ENCODE measurements around the gene RBM19. TPM values are rescaled to one million over a fixed set of nuclear protein-coding genes. Genes with fewer than 3 reads are reported as not detected.
A peak's percentile ranks its signal among the peaks of the same experiment; 100 is the strongest.

The RBM19 gene
- total RNA-seq, 1 donor from 2014 or later = 13.5 TPM

- peak; percentile 85 for DNase-seq (ENCODE audit: low spot score)
- ATAC-seq = peak; percentile 98
Observed at GRCh38 chr12:113932381-113933196, 33.5 kb downstream of the RBM19 start.

- no peak for DNase-seq (ENCODE audit: low spot score)
- no peak for ATAC-seq
Observed at GRCh38 chr12:113931517-113931916, 34.6 kb downstream of the RBM19 start.

DNA sequence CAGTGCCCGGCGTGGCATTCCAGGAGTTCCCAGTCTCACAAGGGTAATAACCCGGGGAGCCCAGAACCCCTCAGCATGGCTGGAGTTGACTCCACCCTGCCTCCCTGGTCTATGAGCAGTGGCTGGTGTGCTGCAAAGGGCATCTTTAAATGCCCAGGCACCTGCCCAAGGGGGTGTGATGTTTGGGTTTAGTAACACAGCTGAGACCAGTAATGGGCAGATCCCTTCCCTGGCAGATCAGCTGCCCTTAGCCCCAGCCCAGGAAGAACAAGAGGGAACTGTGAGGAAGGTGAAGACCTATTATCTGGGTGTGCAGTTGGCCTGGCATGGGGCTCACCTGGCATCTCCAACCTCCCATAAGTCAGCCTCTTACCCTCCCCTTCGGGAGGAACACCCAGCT is 35.9 kb downstream of the RBM19 start:
- DNase-seq (ENCODE audit: low spot score) (no peak), ATAC-seq (no peak)

GRCh38 chr12:113929312-113929989 is 36.7 kb downstream of the RBM19 start:
- ATAC-seq (no peak), DNase-seq (ENCODE audit: low spot score) (no peak)

DNA sequence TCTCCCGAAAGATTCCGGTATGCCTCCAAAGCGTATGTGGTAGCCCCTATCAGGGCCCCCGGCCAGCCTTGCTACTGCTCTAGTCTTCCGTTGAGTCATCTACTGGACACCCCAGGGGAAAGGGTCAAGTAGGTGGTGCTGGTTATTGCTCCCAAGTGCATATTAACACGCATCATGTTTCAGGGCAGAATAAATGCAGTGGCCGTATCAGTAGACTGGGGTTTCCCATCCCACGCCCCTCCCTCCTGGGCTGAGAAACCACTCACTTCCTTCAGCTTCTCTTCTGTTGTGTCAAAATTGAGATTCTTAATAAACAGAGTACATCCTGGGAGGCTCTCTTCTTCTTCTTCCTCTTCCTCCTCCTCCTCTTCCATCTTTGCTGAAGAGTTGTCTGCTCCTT is 39.3 kb downstream of the RBM19 start:
- DNase-seq (ENCODE audit: low spot score) (no peak), ATAC-seq (no peak)

DNA sequence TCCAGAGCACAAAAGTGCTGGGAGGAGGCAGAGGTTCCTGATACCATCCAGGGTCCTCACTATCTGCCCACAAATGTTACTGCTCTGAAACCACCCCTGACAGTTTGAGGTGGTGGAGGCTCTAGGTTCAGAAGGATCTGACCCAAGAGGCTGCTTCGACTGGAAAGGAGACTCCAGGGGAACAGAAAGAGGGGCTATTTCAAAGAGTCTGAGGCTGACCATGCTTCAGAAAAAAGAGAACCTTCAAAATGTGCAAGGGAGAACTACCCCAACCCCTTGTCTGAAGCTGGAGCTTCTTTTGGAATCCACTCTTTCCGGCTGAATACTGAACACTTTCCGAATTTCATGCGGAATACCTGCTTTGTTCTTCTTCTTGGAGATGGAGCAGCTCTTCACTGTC is 41.8 kb downstream of the RBM19 start:
- DNase-seq (ENCODE audit: low spot score) (no peak), ATAC-seq (no peak)

GRCh38 chr12:113923251-113923650 is 42.9 kb downstream of the RBM19 start:
- no peak for DNase-seq (ENCODE audit: low spot score)
- no peak for ATAC-seq

GRCh38 chr12:113921430-113921829 is 44.7 kb downstream of the RBM19 start:
- no peak for DNase-seq (ENCODE audit: low spot score)
- no peak for ATAC-seq

- ATAC-seq (no peak), DNase-seq (ENCODE audit: low spot score) (no peak)
Observed at GRCh38 chr12:113919791-113920190, 46.3 kb downstream of the RBM19 start.

- no peak for DNase-seq (ENCODE audit: low spot score)
- no peak for ATAC-seq
Observed at GRCh38 chr12:113918306-113918705, 47.8 kb downstream of the RBM19 start.

DNA sequence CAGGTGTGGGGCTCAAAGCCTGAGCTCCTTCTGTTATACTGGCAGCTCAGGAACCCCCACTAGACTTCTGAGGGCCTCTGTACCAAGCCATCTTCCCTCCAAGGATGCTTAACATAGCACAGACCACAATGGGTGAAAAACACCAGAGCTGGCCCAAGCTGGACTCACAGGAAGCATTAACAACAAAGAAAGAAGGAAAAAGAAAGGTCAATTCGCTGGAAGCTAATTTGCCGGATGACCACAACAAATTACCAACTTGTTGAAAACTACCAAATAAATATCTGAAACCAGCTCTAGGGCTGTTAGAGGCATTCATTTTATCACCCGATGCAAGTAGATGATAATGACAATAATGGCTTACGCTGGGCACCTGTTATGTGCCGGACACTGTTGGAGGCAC is 48.7 kb downstream of the RBM19 start:
- ATAC-seq (no peak), DNase-seq (ENCODE audit: low spot score) (no peak)

DNA sequence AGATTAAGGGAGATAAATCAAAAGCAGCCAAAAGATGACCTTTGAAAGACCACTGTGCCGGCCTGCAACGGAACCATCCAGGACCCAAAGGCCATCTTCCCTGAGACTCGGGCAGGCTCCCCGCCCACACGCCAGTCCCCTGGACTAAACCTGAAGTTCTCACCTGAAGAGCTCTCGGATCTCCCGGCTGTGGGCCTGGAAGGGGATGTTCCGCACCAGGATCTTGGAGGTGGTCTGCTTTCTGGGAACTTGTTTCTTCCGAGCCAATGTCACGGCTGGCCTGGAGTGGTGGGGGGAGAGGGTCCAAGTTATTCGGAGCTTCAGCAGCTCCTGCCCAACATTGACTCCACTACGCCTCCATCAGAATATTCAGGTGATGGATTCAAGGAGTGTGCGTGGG is 51.3 kb downstream of the RBM19 start:
- ATAC-seq = no peak
- no peak for DNase-seq (ENCODE audit: low spot score)

DNA sequence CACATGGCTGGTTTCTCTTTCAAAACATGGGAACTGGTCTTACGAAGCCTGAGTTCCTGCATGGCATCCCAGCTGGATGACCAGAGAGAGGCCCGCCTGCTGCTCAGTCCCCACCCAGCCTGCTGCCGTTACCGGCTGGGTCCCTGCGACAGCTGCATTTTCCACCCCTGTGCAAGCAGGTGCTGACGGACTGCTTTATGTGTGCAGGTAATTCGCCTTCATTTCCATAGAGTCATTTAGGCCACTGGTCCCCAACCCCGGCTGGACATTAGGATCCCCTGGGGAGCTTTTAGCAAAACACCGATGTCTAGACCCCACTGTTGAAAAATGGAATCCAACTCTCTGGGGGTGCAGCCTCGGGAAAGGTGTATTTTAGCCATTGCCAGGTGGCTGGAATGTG is 51.9 kb downstream of the RBM19 start:
- ATAC-seq (no peak), DNase-seq (ENCODE audit: low spot score) (no peak)

- DNase-seq (ENCODE audit: low spot score) = peak; percentile 55
- peak; percentile 87 for ATAC-seq
Observed at GRCh38 chr12:113912760-113913329, 53.3 kb downstream of the RBM19 start.

DNA sequence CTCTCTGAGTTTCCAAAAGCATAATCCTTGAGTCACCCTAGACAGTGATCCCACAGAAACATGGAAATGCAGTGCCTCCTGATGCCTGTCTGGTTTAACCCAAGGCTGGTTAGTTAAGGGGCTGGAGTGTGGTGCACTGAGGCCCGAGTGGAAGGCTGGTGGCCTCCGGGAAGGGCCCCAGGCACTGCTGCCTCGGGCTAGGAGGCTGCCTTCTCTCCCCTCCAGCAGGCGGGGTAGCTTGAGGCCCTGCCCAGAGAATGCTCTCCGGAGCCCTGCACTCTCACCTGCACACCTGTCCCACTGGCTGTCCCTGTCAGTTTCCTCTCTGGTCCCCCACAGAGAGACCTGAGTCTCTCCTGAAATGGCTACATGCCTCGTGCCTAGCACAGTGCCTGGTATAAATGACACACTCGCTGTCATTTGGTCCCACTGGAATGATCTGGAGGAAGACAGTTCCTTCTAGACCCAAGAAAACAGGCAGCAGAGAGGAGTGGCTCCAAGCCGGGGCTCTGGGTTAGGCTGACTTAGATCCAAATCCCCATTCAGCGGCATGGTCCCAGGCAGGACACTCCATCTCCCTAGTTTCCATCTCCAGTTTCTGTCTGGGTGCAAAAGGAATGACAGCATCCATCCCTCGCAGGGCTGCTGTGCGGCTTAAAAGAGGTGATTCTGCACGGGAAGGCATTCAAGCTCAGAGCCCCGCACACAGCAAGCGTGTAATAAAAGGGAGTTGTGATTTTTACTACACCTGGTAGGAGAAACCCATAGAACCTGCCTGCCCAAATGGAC is 54.0 kb downstream of the RBM19 start:
- no peak for DNase-seq (ENCODE audit: low spot score)
- ATAC-seq = no peak

DNA sequence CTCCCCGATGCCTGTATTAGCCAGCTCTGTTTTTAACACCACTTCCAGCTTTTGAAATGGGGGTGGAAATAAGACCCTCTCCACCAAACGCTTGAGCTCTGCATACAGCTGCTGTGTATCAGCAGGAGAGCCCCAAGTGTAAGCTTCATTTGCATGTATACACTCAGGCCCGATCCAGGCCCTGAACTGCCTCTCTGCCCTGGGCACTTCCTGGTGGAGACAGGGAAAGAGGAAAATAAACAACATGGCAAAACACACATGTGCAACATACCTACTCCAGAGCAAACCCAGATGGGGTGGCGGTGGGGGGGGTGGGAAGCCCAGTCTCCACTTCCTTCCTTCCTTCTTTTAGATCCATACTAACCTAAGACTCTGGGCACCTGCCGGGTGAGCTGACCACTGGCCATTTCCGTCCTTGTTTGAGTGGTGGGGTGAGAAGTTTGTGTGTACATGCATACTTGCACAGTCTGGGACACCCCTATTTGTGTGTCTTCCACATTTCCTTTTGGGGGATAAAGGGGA is 55.3 kb downstream of the RBM19 start:
- ATAC-seq (no peak), DNase-seq (ENCODE audit: low spot score) (no peak)

DNA sequence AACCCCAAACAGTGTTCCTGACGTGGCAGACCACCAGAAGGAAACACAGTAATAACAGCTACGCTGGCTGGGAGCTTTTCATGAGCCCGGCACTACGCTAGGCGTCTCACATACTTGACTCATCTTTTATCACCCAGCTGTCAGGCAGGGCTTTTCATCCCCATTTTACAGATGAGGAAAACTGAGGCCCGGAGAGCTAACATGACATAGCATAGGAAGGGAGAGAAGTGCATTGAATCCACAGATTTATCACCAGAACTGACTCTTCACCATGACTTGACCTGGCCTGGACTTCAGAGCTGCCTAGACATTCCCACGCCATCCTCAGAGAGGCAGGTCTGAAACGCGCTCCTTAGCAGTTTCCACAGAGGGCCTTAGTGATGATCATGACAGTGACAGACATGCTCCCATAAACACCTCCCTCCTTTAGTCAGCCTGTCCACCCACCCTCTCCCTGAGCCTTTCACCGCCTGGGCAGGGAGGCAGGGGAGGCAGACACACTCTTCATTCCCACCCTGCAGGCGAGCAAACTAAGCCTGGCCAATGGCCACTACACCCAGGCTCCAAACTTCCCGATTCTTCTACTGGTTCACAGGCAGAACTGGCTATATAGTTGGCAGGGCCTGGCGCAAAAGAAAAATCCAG is 56.2 kb downstream of the RBM19 start:
- no peak for ATAC-seq
- no peak for DNase-seq (ENCODE audit: low spot score)

DNA sequence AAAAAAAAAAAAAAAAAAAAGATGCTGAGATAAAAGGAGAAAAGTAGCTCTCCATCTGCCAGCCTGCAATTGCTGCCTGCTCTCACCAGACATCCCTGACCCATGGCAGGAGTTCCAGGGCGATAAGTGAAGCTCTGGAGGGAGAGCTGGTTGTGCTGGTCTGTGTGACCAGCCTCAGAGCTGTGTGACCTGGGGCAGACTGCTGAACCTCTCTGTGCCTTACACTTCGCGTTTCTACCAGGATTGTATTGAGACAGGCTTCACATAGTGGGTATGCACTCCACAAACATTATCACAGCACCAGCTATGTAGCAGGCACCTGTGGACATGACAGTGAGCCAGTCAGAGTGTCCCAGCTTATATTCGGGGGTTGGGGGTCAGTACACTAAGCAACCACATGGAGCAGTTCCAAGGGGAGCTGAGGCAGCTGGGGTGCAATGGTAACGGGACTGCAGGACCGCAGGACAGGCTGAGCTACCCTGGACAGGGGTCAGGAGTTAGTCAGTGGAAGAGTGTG is 57.5 kb downstream of the RBM19 start:
- ATAC-seq (no peak), DNase-seq (ENCODE audit: low spot score) (no peak)

DNA sequence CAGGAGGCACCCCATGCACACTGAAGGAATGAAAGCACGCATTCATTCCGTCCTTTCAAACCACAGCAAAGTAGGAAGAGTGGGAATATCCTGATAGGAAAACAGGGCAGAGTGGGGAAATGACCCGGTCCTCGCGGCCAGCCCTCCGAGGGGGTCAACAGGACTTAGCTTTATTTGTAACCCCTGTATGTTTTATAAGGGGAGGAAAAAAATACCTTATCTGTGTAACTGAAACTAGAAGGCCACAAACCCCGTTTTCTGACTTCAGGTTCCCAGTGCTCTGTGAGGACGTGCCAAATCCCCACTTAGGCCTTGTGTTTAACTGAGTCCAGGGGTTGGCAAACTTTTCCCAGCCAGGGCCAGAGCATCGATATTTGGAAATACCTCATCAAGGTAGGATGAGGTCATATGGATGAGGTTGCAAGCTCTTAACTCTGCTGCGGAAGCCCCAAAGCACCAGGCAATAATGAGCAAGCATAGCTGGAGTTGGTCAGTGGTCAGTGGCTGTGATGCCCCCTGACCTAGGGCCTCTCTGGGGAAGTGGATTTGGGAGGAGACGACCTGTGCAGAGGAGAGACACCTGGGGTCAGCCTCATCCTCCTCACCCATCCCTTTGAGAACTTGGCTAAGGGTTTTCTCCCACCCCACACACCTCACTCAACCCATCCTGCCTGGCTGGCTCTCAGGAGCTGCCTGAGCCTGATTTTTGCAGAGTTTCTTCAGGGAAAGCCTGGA is 58.5 kb downstream of the RBM19 start:
- no peak for ATAC-seq
- no peak for DNase-seq (ENCODE audit: low spot score)

Data from left lobe of liver (tissue), 2 donors.